NCI-H187 (cell line): Measurements from ENCODE around the gene RAB1B.

ENCODE experiments used
- DNase-seq, 2 experiments: peaks; one replicate each; lab custom pipeline; 2025; lab: John Stamatoyannopoulos, UW

RAB1B gene

DNA sequence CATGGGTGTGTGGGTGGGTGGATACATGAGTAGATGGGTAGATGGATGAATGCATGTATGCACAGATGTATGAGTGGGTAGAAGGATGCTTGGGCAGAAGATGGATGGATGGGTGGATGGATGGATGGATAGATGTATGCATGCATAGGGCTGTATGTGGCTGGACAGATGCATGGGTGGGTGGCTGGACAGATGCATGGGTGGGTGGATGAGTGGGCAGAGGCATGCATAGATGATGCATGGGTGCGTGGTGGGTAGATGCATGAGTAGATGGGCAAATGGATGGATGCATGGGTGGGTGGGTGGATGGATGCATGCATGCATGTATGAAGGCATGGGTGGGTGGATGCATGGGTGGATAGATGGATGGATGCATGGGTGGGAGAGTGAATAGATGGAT, 55.2 kb downstream of the RAB1B start:
- no peak for DNase-seq

DNA sequence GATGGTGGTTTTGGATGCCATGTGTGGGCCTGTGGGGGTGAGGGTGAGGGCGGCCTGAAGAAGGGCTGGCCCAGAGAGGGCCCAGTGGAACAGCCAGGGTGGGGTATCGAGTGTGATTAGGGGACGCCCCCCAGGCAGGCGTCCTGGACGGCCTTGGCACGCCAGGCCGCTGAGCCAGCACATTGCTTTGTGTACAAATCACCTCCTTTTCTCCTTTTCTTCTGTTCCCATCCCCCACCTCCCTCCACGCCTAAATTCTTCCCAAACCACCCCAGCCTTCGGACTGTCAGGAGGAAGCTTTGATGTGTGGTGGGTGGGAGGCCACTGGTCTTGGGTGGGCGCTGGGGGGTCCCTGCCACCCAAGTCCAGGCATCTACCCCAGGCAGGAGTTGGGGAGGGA, 56.2 kb downstream of the RAB1B start:
- DNase-seq, result no peak

DNA sequence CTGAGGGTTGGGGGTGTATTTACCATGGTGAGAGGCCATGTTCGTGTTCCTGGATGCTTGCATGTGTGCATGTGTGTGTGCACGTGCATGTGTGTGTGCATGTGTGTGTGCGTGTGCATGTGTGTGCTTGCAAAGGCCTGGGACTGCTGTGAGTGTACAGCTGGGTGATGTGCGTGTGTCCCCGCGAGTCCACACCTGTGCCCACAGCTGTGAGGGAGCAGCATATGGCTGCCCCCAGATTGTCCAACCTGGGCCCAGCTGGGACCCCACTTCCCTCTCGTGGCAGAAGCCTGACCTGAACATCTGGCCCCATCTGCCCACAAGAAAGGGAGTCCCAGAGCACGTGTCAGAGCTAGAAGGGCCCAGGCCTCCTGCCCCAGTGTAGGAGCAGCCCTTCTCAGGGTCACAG, 56.8 kb downstream of the RAB1B start:
- no peak for DNase-seq

DNA sequence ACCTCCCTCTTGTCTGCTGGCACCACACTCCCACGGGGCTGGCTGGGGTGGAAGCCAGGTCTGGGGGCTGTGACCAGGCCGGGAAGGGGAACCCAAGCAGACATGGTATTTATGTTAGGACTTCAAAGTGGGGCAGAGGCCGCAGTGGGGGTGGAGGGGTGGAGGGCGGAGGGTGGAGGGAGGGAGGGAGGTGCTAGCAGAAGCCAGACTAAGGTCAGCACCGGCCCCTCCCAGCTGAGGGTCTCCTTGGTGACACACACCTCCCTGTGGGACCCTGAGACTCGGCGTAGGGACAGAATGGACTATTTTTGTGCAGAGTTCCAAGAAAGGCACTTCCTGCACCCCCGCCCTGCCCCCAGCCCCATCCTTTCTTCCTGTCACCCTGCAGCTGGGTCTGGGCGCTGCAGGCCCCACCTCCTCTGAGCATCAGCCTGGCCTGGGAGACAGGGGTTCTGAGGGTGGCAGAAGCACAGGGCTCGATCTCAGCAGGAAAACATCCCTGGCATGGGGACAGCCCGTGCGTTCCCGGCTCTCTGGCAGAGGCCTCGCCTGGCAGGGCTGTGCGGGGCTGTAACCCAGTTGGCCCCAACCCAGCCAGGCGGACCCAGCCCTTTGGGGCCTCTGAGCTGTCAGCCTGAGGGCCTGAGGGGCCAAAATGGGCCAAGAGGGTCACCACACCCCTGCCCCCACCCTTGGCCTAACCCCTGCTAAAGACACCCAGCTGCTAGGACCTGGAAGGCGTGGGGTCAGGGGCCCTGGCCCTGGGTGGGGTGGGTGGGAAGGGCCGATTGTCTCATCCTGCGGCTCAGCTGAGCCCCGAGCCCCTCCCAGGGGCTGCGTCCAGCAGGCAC, 58.0 kb downstream of the RAB1B start:
- DNase-seq, result no peak
